GM06990 (cell line): ENCODE results near the gene LVRN.
A peak's percentile ranks its signal among the peaks of the same experiment; 100 is the strongest.

ENCODE experiments used
- DNase-seq: peaks from one replicate; pipeline ENCODE4 v3.0.0-alpha.2; 2011; ENCODE audit not compliant: insufficient read length; ENCODE audit errors: extremely low read depth
- H3K27me3 ChIP-seq: replicated peaks from 2 replicates; pipeline ENCODE4 v1.6.0; 2011; ENCODE audit warnings: low read length; ENCODE audit not compliant: control insufficient read depth, insufficient read depth
- H3K36me3 ChIP-seq: 2 replicates; pipeline ENCODE4 v1.5.1; 2011; ENCODE audit warnings: low read length; ENCODE audit not compliant: control insufficient read depth, insufficient read depth
- H3K4me3 ChIP-seq: replicated peaks from 2 replicates; pipeline ENCODE4 v1.5.1; 2011; ENCODE audit warnings: low read depth, mild to moderate bottlenecking, control low read depth, low read length
- CTCF ChIP-seq: IDR thresholded peaks from 2 replicates; pipeline ENCODE4 v1.5.1; 2011; ENCODE audit warnings: low read length, control low read depth, mild to moderate bottlenecking, inconsistent platforms; ENCODE audit not compliant: insufficient read depth, poor library complexity, severe bottlenecking

The LVRN gene

GRCh38 chr5:116058346-116058936 lies 96.2 kb downstream of the LVRN start:
- Histone ChIP-seq H3K4me3 (no peak overlapping the region), H3K27me3 (no peaks in the 10 kb centered on the region), H3K36me3 (no peaks in the 10 kb centered on the region)
- no peak for DNase-seq
- no peak for TF ChIP-seq CTCF

- Histone ChIP-seq H3K36me3 (no peaks in the 10 kb centered on the region), H3K4me3 (no peak overlapping the region), H3K27me3 (no peaks in the 10 kb centered on the region)
- no peak for TF ChIP-seq CTCF
- no peak for DNase-seq
Measured at GRCh38 chr5:116062352-116062751, 100.1 kb downstream of the LVRN start.

GRCh38 chr5:116063950-116064349 lies 101.7 kb downstream of the LVRN start:
- no peak for TF ChIP-seq CTCF
- DNase-seq, result no peak
- Histone ChIP-seq H3K36me3 (no peaks in the 10 kb centered on the region), H3K27me3 (no peaks in the 10 kb centered on the region), H3K4me3 (no peak overlapping the region)

GRCh38 chr5:116068028-116068632 lies 105.9 kb downstream of the LVRN start:
- no peak overlapping the region for H3K4me3 ChIP-seq
- no peaks in the 10 kb centered on the region for H3K36me3 ChIP-seq
- no peaks in the 10 kb centered on the region for H3K27me3 ChIP-seq
- DNase-seq, result no peak
- TF ChIP-seq CTCF, result peak; percentile 60

- no peak for TF ChIP-seq CTCF
- Histone ChIP-seq H3K36me3 (no peaks in the 10 kb centered on the region), H3K27me3 (no peaks in the 10 kb centered on the region), H3K4me3 (no peak overlapping the region)
- DNase-seq, result no peak
Measured at GRCh38 chr5:116071211-116071610, 108.9 kb downstream of the LVRN start.
